ENCODE data around the gene KLHDC9. TPM values are rescaled to one million over a fixed set of nuclear protein-coding genes. Genes with fewer than 3 reads are reported as not detected.

The KLHDC9 gene
- total RNA-seq, 4 donors from 2014 or later = 0.51 to 12.1 (median 3.4) TPM

DNA sequence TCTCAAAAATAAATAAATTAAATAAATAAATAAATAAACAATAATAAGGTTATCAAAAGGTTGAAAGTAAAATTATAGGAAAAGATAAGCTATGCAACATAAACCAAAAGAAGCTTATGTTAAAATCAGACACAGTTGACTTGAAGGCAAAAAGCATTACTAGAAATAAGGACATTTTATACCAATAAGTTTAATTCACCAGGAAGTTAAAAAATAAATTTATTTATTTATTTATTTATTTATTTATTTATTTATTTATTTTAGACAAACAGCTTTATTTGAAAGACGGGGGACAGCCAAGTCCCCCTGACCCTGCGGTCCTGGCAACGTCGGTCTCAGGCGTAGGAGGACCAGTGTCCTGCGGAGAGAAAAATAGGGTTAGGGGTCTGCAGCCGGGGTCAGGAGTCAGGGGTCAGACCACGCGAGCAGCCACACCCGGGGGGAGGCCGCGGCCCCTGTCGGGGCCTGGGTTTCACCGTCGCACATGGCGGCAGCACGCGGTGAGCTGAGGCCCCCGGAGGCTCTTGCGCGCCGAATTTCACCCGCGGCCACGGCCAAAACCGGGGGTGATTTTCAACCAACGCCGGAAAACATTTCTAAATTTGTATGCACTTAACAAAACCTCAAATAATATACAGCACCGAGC, 42.7 kb downstream of the KLHDC9 start:
- no peak for DNase-seq
- Histone ChIP-seq H3K4me3 (no peak overlapping the region), H3K9me3 (no peaks in the 10 kb centered on the region), H3K27me3 (no peaks in the 10 kb centered on the region), H3K27ac (no peak overlapping the region), H3K4me1 (no peaks in the 10 kb centered on the region), H3K36me3 (no peaks in the 10 kb centered on the region)
- intact Hi-C loops (cut with DNase I; ENCODE audit: low total_unique reads) = no loop called here
- TF ChIP-seq POLR2A (IDR thresholded peaks at IDR 0.05) = no peak
- TF ChIP-seq, protein P1, sequence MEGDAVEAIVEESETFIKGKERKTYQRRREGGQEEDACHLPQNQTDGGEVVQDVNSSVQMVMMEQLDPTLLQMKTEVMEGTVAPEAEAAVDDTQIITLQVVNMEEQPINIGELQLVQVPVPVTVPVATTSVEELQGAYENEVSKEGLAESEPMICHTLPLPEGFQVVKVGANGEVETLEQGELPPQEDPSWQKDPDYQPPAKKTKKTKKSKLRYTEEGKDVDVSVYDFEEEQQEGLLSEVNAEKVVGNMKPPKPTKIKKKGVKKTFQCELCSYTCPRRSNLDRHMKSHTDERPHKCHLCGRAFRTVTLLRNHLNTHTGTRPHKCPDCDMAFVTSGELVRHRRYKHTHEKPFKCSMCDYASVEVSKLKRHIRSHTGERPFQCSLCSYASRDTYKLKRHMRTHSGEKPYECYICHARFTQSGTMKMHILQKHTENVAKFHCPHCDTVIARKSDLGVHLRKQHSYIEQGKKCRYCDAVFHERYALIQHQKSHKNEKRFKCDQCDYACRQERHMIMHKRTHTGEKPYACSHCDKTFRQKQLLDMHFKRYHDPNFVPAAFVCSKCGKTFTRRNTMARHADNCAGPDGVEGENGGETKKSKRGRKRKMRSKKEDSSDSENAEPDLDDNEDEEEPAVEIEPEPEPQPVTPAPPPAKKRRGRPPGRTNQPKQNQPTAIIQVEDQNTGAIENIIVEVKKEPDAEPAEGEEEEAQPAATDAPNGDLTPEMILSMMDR (IDR thresholded peaks at IDR 0.05) = no peak

DNA sequence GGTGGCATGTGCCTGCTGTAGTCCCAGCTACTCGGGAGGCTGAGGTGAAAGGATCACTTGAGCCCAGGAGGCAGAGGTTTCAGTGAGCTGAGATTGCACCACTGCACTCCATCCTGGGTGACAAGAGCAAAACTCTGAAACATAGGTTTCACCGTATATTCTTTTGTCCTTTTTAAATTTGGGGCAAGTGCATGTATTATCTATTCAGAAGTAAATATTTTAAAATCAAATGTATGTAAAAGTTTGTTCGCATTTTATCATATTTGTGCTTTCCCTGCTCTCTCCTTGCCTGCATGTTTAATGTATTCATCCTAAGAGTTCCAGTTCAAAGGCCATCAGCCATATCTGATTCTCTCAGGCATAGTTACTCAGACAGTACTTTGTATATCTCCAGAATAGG, 47.7 kb downstream of the KLHDC9 start:
- H3K4me1 ChIP-seq = no peaks in the 10 kb centered on the region
- DNase-seq = no peak
- no peak overlapping the region for H3K27ac ChIP-seq
- H3K9me3 ChIP-seq = no peaks in the 10 kb centered on the region
- no peak for TF ChIP-seq POLR2A (IDR thresholded peaks at IDR 0.05)
- TF ChIP-seq, protein P1 (IDR thresholded peaks at IDR 0.05) = no peak
- no peaks in the 10 kb centered on the region for H3K36me3 ChIP-seq
- intact Hi-C loops (cut with DNase I; ENCODE audit: low total_unique reads) = no loop called here
- no peak overlapping the region for H3K4me3 ChIP-seq
- H3K27me3 ChIP-seq = no peaks in the 10 kb centered on the region

Small RNA genes within 50 kb of the gene (small RNA-seq; reads per million reads assigned to genes)
- gene RF01225 = not detected

Other genes with a start within 250 kb of the KLHDC9 start
- 1 to 10 TPM in 1 of 4 donors, under 1 TPM in 1, not detected in 2; 0.52 to 1.2 TPM for gene CD244, start 235.5 kb upstream of the KLHDC9 start, total RNA-seq
- 1 to 10 TPM in 1 of 4 donors, under 1 TPM in 1, not detected in 2; 0.90 to 1.2 TPM for gene ITLN1, start 213.2 kb upstream of the KLHDC9 start, total RNA-seq
- not detected for gene ITLN2, start 143.6 kb upstream of the KLHDC9 start, total RNA-seq
- gene F11R, start 77.2 kb upstream of the KLHDC9 start, total RNA-seq = 10 to 100 TPM; 22.6 to 45.3 (median 26.6) TPM
- 10 to 100 TPM in 1 of 4 donors, 1 to 10 TPM in 1, not detected in 2; 5.6 to 20.3 TPM for gene TSTD1, start 59.4 kb upstream of the KLHDC9 start, total RNA-seq
- gene USF1, start 52.4 kb upstream of the KLHDC9 start, total RNA-seq = 10 to 100 TPM; 20.7 to 71.8 (median 44.2) TPM
- gene ARHGAP30, start 28.5 kb upstream of the KLHDC9 start, total RNA-seq = 1 to 10 TPM in 3 of 4 donors, under 1 TPM in 1; 0.88 to 3.4 (median 2.6) TPM
- gene NECTIN4, start 8.8 kb upstream of the KLHDC9 start, total RNA-seq = 1 to 10 TPM in 1 of 4 donors, not detected in 3; 2.1 TPM
- 10 to 100 TPM in 3 of 4 donors, 1 to 10 TPM in 1; 3.3 to 38.9 (median 29.8) TPM for gene PFDN2, start 19.7 kb downstream of the KLHDC9 start, total RNA-seq
- 10 to 100 TPM in 3 of 4 donors, 1 to 10 TPM in 1; 1.0 to 36.9 (median 22.0) TPM for gene NIT1, start 19.7 kb downstream of the KLHDC9 start, total RNA-seq
- gene DEDD, start 34.3 kb downstream of the KLHDC9 start, total RNA-seq = 10 to 100 TPM in 3 of 4 donors, 1 to 10 TPM in 1; 4.4 to 42.2 (median 36.1) TPM
- gene UFC1, start 55.6 kb downstream of the KLHDC9 start, total RNA-seq = 100 to 1,000 TPM in 1 of 4 donors, 10 to 100 TPM in 2, 1 to 10 TPM in 1; 2.0 to 111 (median 62.9) TPM
- 10 to 100 TPM in 3 of 4 donors, 1 to 10 TPM in 1; 4.1 to 38.1 (median 29.9) TPM for gene USP21, start 61.1 kb downstream of the KLHDC9 start, total RNA-seq
- 10 to 100 TPM; 11.3 to 40.5 (median 21.6) TPM for gene PPOX, start 68.1 kb downstream of the KLHDC9 start, total RNA-seq
- 10 to 100 TPM in 3 of 4 donors, 1 to 10 TPM in 1; 1.0 to 23.9 (median 19.9) TPM for gene B4GALT3, start 79.1 kb downstream of the KLHDC9 start, total RNA-seq
- 10 to 100 TPM in 3 of 4 donors, 1 to 10 TPM in 1; 1.3 to 41.5 (median 10.9) TPM for gene ADAMTS4, start 100.7 kb downstream of the KLHDC9 start, total RNA-seq
- gene NDUFS2, start 104.0 kb downstream of the KLHDC9 start, total RNA-seq = 100 to 1,000 TPM in 1 of 4 donors, 10 to 100 TPM in 3; 43.8 to 107 (median 93.9) TPM
- gene FCER1G, start 116.9 kb downstream of the KLHDC9 start, total RNA-seq = 10 to 100 TPM in 3 of 4 donors, 1 to 10 TPM in 1; 1.3 to 39.4 (median 12.6) TPM
- gene APOA2, start 125.3 kb downstream of the KLHDC9 start, total RNA-seq = not detected
- 10 to 100 TPM in 1 of 4 donors, 1 to 10 TPM in 3; 2.6 to 13.2 (median 7.3) TPM for gene TOMM40L, start 127.7 kb downstream of the KLHDC9 start, total RNA-seq
- gene NR1I3, start 139.8 kb downstream of the KLHDC9 start, total RNA-seq = not detected
- 1 to 10 TPM in 2 of 4 donors, under 1 TPM in 1, not detected in 1; 0.77 to 3.1 (median 1.9) TPM for gene PCP4L1, start 160.4 kb downstream of the KLHDC9 start, total RNA-seq
- gene MPZ, start 211.6 kb downstream of the KLHDC9 start, total RNA-seq = 10 to 100 TPM in 1 of 4 donors, 1 to 10 TPM in 1, not detected in 2; 2.2 to 10.7 TPM
- 100 to 1,000 TPM in 1 of 4 donors, 10 to 100 TPM in 3; 28.5 to 127 (median 55.8) TPM for gene SDHC, start 216.0 kb downstream of the KLHDC9 start, total RNA-seq